ENCODE data around the gene PTPRT. TPM values are rescaled to one million over a fixed set of nuclear protein-coding genes. Genes with fewer than 3 reads are reported as not detected.
"Not testable (repeated sequence)": the region's sequence is repeated elsewhere in the genome, so short reads cannot be mapped to it uniquely, and the experiment has no call there.

The PTPRT gene
- total RNA-seq, 4 donors from 2014 or later, result 0.63 to 2.2 (median 1.8) TPM

- no peak for ATAC-seq (ENCODE audit: low FRiP score)
- DNase-seq (ENCODE audit: low spot score), result no peak
- no peak for TF ChIP-seq CTCF (IDR thresholded peaks at IDR 0.05)
Observed at GRCh38 chr20:43171930-43172329, 17.8 kb downstream of the PTPRT start.

- ATAC-seq (ENCODE audit: low FRiP score) (no peak), DNase-seq (ENCODE audit: low spot score) (no peak)
- no peak for TF ChIP-seq CTCF (IDR thresholded peaks at IDR 0.05)
Observed at GRCh38 chr20:43170771-43171170, 18.9 kb downstream of the PTPRT start.

GRCh38 chr20:43167615-43168014, 22.1 kb downstream of the PTPRT start:
- TF ChIP-seq CTCF (IDR thresholded peaks at IDR 0.05), result no peak
- DNase-seq (ENCODE audit: low spot score), result no peak
- no peak for ATAC-seq (ENCODE audit: low FRiP score)

- no peak for ATAC-seq (ENCODE audit: low FRiP score)
Observed at GRCh38 chr20:43167021-43167420, 22.7 kb downstream of the PTPRT start.

GRCh38 chr20:43165611-43166010, 24.1 kb downstream of the PTPRT start:
- TF ChIP-seq CTCF (IDR thresholded peaks at IDR 0.05), result no peak
- no peak for ATAC-seq (ENCODE audit: low FRiP score)
- DNase-seq (ENCODE audit: low spot score), result no peak

More at GRCh38 chr20:43167021-43167420, 22.7 kb downstream of the PTPRT start:
- TF ChIP-seq CTCF (IDR thresholded peaks at IDR 0.05), result no peak
- DNase-seq (ENCODE audit: low spot score), result no peak

GRCh38 chr20:43164736-43165135, 25.0 kb downstream of the PTPRT start:
- DNase-seq (ENCODE audit: low spot score); ATAC-seq (ENCODE audit: low FRiP score): not testable (repeated sequence)

GRCh38 chr20:43161716-43162115, 28.0 kb downstream of the PTPRT start:
- no peak for TF ChIP-seq CTCF (IDR thresholded peaks at IDR 0.05)
- DNase-seq (ENCODE audit: low spot score), result no peak
- ATAC-seq (ENCODE audit: low FRiP score), result no peak

GRCh38 chr20:43160941-43161340, 28.8 kb downstream of the PTPRT start:
- TF ChIP-seq CTCF (IDR thresholded peaks at IDR 0.05), result no peak
- DNase-seq (ENCODE audit: low spot score), result no peak
- ATAC-seq (ENCODE audit: low FRiP score), result no peak
